ENCODE results near the gene MLX. TPM values are rescaled to one million over a fixed set of nuclear protein-coding genes. Genes with fewer than 3 reads are reported as not detected.
"Not testable (repeated sequence)": the region's sequence is repeated elsewhere in the genome, so short reads cannot be mapped to it uniquely, and the experiment has no call there.

Gene MLX
- total RNA-seq, 2 experiments from 2014 or later = 29.2 to 32.1 TPM

DNA sequence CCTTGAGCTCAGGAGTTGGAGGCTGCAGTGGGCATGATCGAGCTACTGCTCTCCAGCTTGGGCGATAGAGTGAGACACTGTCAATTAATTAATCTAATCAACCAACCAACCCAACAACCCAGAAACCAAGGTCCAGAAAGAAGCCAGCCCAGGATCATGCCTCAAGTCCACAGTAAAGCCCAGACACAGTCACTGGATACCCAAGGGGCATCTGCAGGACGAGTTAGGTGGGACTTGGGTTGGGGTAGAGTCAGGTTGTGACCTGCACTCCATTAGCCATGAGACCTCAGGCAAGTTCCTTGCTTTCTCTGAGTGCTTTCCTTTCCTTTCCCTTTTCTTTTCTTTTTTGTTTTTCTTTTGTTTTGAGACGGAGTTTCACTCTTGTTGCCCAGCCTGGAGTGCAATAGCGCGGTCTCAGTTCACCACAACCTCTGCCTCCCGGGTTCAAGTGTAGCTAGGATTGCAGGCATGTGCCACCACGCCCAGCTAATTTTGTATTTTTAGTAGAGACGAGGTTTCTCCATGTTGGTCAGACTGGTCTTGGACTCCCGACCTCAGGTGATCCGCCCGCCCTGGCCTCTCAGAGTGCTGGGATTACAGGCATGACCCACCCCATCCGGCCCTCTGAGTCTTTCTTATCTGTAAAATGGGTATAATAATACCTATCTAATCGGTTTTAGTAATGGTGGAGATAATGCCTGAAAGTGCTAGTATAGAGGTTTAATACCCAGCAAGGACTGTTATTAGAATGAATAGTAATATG is 17.7 kb upstream of the MLX start:
- no peaks in the 10 kb centered on the region for H3K27me3 ChIP-seq (ENCODE audit: control insufficient read depth in 1 of 2, insufficient read depth in 2 of 2, low read length in 2 of 2)
- no peak for ATAC-seq (ENCODE audit: poor library complexity)
- DNase-seq = no peak
- peaks cover 5% of the 10 kb centered on the region for H3K36me3 ChIP-seq (ENCODE audit: insufficient read depth, low read length)
- Mint-ChIP-seq H3K4me3 (peak overlapping the region; percentile 35), H3K27ac (no peak overlapping the region), H3K9me3 (no peaks in the 10 kb centered on the region), H3K4me1 (ENCODE audit: low read depth) (peaks cover 23% of the 10 kb centered on the region), H3K36me3 (ENCODE audit: low read depth) (no peaks in the 10 kb centered on the region), H3K27me3 (no peaks in the 10 kb centered on the region)
- CTCF ChIA-PET = interaction anchor here (1.1 to 1.2 kb wide), 2 partner anchors 12 to 29 kb away, joined by 3 read pairs; no protein-coding TSS in a partner anchor
- TF ChIP-seq, protein P1, sequence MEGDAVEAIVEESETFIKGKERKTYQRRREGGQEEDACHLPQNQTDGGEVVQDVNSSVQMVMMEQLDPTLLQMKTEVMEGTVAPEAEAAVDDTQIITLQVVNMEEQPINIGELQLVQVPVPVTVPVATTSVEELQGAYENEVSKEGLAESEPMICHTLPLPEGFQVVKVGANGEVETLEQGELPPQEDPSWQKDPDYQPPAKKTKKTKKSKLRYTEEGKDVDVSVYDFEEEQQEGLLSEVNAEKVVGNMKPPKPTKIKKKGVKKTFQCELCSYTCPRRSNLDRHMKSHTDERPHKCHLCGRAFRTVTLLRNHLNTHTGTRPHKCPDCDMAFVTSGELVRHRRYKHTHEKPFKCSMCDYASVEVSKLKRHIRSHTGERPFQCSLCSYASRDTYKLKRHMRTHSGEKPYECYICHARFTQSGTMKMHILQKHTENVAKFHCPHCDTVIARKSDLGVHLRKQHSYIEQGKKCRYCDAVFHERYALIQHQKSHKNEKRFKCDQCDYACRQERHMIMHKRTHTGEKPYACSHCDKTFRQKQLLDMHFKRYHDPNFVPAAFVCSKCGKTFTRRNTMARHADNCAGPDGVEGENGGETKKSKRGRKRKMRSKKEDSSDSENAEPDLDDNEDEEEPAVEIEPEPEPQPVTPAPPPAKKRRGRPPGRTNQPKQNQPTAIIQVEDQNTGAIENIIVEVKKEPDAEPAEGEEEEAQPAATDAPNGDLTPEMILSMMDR (IDR thresholded peaks at IDR 0.05) = no peak
- intact Hi-C loops (cut with DNase I, micrococcal nuclease) = loop anchor here in 1 of 2 experiments (1.0 kb wide), 1 partner anchor 27 kb away; no protein-coding TSS in a partner anchor
- H3K4me1 ChIP-seq (ENCODE audit: insufficient read depth, low read length) = peaks cover 30% of the 10 kb centered on the region
- no peaks in the 10 kb centered on the region for H3K9me3 ChIP-seq (ENCODE audit: control insufficient read depth in 1 of 2, insufficient read depth in 1 of 2, low read length in 2 of 2)
- H3K4me3 ChIP-seq (ENCODE audit: low read length) = no peak overlapping the region
- H3K27ac ChIP-seq (ENCODE audit: low read depth in 1 of 2, low read length in 2 of 2) = no peak overlapping the region
- POLR2A ChIA-PET = interaction anchor here (0.7 to 2.1 kb wide), 6 partner anchors 12 to 273 kb away, joined by 3 to 20 read pairs (median 5); partner anchors contain the start of genes NAGLU and PSMC3IP

DNA sequence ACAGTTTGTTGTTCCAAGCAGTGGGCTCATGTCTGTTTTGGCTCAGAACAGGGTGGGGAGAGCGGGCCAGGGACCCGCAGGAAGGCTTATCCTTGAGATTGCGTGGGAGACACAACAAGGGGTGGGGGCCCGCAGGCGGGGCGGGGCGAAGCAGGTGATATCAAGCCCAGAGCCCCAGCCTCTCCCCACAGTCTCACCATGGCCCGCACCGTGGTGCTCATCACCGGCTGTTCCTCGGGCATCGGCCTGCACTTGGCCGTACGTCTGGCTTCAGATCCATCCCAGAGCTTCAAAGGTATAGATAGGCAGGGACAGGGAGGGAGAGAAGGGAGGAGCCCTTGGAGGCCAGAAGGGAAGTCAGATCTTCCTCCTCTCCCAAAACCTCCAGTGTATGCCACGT is 14.2 kb upstream of the MLX start, which contains the start of gene HSD17B1:
HSD17B1 (plus strand) TSS at position 188 of the 400 bp plus-strand sequence; CDS start at position 199, 11 bp downstream.
- H3K36me3 ChIP-seq (ENCODE audit: insufficient read depth, low read length); H3K27me3 ChIP-seq (ENCODE audit: control insufficient read depth in 1 of 2, insufficient read depth in 2 of 2, low read length in 2 of 2); H3K9me3 Mint-ChIP-seq; H3K27ac ChIP-seq (ENCODE audit: low read depth in 1 of 2, low read length in 2 of 2); DNase-seq; CTCF ChIA-PET; H3K36me3 Mint-ChIP-seq (ENCODE audit: low read depth); H3K9me3 ChIP-seq (ENCODE audit: control insufficient read depth in 1 of 2, insufficient read depth in 1 of 2, low read length in 2 of 2); H3K27me3 Mint-ChIP-seq; ATAC-seq (ENCODE audit: poor library complexity); intact Hi-C loops (cut with DNase I, micrococcal nuclease): not testable (repeated sequence)
- peak within 1 kb of the TSS; percentile 90 for H3K27ac Mint-ChIP-seq
- POLR2A ChIA-PET = interaction anchor here (1.2 to 2.6 kb wide), 2 partner anchors 17 to 241 kb away, joined by 3 to 14 read pairs; partner anchors contain the start of gene NAGLU
- H3K4me1 Mint-ChIP-seq (ENCODE audit: low read depth) = peaks cover 39% of the 10 kb centered on the region
- H3K4me3 ChIP-seq (ENCODE audit: low read length) = peak within 1 kb of the TSS; percentile 84
- peak within 1 kb of the TSS; percentile 93 for H3K4me3 Mint-ChIP-seq
- peaks cover 43% of the 10 kb centered on the region for H3K4me1 ChIP-seq (ENCODE audit: insufficient read depth, low read length)

DNA sequence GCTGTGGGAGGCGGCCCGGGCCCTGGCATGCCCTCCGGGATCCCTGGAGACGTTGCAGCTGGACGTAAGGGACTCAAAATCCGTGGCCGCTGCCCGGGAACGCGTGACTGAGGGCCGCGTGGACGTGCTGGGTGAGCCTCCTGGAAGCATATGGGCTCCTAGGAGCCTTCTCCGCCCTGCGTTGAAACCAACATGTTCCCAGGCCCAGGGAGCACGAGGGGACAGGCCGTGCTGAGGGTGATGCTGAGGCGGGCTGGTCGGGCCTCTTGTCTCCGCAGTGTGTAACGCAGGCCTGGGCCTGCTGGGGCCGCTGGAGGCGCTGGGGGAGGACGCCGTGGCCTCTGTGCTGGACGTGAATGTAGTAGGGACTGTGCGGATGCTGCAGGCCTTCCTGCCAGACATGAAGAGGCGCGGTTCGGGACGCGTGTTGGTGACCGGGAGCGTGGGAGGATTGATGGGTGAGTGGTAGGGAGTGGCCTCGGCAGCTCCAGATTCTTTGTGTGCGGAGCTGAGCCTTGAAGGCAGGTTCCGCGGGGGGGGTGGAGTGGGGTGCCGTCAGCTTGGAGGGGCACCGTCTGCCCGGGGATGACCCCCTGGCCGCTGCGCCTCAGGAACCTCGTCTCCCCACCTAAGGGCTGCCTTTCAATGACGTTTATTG is 13.6 kb upstream of the MLX start:
- H3K4me1 Mint-ChIP-seq (ENCODE audit: low read depth) = peaks cover 39% of the 10 kb centered on the region
- peak overlapping the region; percentile 90 for H3K27ac Mint-ChIP-seq
- H3K9me3 Mint-ChIP-seq = no peaks in the 10 kb centered on the region
- CTCF ChIA-PET = no interaction called here
- no peaks in the 10 kb centered on the region for H3K27me3 Mint-ChIP-seq
- H3K4me3 Mint-ChIP-seq = peak overlapping the region; percentile 93
- intact Hi-C loops (cut with DNase I, micrococcal nuclease) = no loop called here
- no peak overlapping the region for H3K4me3 ChIP-seq (ENCODE audit: low read length)
- TF ChIP-seq, protein P1 (IDR thresholded peaks at IDR 0.05) = no peak
- H3K36me3 ChIP-seq (ENCODE audit: insufficient read depth, low read length) = peaks cover 5% of the 10 kb centered on the region
- POLR2A ChIA-PET = interaction anchor here (1.1 to 2.6 kb wide), 5 partner anchors 14 to 241 kb away, joined by 3 to 14 read pairs (median 10); partner anchors contain the start of genes MLX, NAGLU and PSMC3IP
- peaks cover 37% of the 10 kb centered on the region for H3K4me1 ChIP-seq (ENCODE audit: insufficient read depth, low read length)
- no peaks in the 10 kb centered on the region for H3K27me3 ChIP-seq (ENCODE audit: control insufficient read depth in 1 of 2, insufficient read depth in 2 of 2, low read length in 2 of 2)
- H3K9me3 ChIP-seq (ENCODE audit: control insufficient read depth in 1 of 2, insufficient read depth in 1 of 2, low read length in 2 of 2) = no peaks in the 10 kb centered on the region
- no peak overlapping the region for H3K27ac ChIP-seq (ENCODE audit: low read depth in 1 of 2, low read length in 2 of 2)
- DNase-seq (peak in 1 of 14 experiments; percentile 37), ATAC-seq (ENCODE audit: poor library complexity) (no peak)
- H3K36me3 Mint-ChIP-seq (ENCODE audit: low read depth) = no peaks in the 10 kb centered on the region
